Measurements from ENCODE around the gene DRC7. TPM values are rescaled to one million over a fixed set of nuclear protein-coding genes. Genes with fewer than 3 reads are reported as not detected.

DRC7 gene
- polyA plus RNA-seq, 1 of the 3 experiments (the other 2 are of a cell fraction) = 0.58 TPM

DNA sequence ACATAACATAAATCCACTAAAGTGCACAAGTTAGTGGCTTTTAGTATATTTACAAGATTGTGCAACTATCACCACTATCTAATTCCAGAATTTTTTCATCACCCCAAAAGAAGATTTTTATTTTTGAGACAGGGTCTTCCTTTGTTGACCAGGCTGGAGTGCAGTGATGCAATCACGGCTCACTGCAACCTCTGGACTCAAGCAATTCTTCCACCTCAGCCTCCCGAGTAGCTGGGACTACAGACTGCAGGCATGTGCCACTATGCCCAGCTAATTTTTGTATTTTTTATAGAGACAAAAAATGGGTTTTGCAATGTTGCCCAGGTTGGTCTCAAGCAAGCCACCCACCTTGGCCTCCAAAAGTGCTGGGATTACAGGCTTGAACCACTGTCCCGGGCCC lies 15.1 kb downstream of the DRC7 start:
- H3K27ac ChIP-seq (ENCODE audit: low read depth in 2 of 2, low read length in 1 of 2) = no peak overlapping the region
- H3K79me2 ChIP-seq (ENCODE audit: insufficient read depth) = no peaks in the 10 kb centered on the region
- H3K9me3 ChIP-seq = no peaks in the 10 kb centered on the region
- H3K4me1 ChIP-seq (ENCODE audit: control insufficient read depth in 1 of 2, insufficient read depth in 2 of 2, low read depth in 1 of 2, low read length in 1 of 2) = no peaks in the 10 kb centered on the region; a peak in 1 of 4 replicates
- DNase-seq = no peak
- H3K27me3 ChIP-seq (ENCODE audit: insufficient read depth) = peaks cover 5% of the 10 kb centered on the region; the same call in 1 of the 2 replicates
- ChIA-PET CTCF (interaction anchor here (0.8 kb wide), 1 partner anchor 27 kb away, joined by 3 read pairs; no protein-coding TSS in a partner anchor), POLR2A (no interaction called here)
- no peaks in the 10 kb centered on the region for H4K20me1 ChIP-seq (ENCODE audit: insufficient read depth)
- H3F3A ChIP-seq (replicated peaks; ENCODE audit: insufficient read depth) = no peaks in the 10 kb centered on the region
- no peaks in the 10 kb centered on the region for H3K9me2 ChIP-seq
- no peak overlapping the region for H2AFZ ChIP-seq (ENCODE audit: low read depth)
- no peak overlapping the region for H3K9ac ChIP-seq
- TF ChIP-seq SMC3 (IDR thresholded peaks at IDR 0.05; ENCODE audit: low read depth, low read length) (no peak), TEAD4 (IDR thresholded peaks at IDR 0.05; ENCODE audit: borderline replicate concordance, insufficient read depth) (no peak), FOXM1 (IDR thresholded peaks at IDR 0.05; ENCODE audit: low read depth) (no peak), GATA2 (CRISPR knock-in tag; IDR thresholded peaks at IDR 0.05) (no peak), TAF1 (IDR thresholded peaks at IDR 0.05; ENCODE audit: borderline replicate concordance, low read depth, low read length) (no peak), YY1 (IDR thresholded peaks at IDR 0.05; ENCODE audit: low read depth) (no peak), ELF1 (IDR thresholded peaks at IDR 0.05) (no peak), REST (IDR thresholded peaks at IDR 0.05; ENCODE audit: low read depth, low read length) (no peak), RXRA (IDR thresholded peaks at IDR 0.05; ENCODE audit: borderline replicate concordance, low read depth) (no peak), GABPA (IDR thresholded peaks at IDR 0.05; ENCODE audit: low read depth) (no peak), RCOR1 (IDR thresholded peaks at IDR 0.05; ENCODE audit: low read length) (no peak), FOSL2 (IDR thresholded peaks at IDR 0.05; ENCODE audit: borderline replicate concordance, low read depth) (no peak)
- H3K36me3 ChIP-seq (replicated peaks in 1 of 2; ENCODE audit: control insufficient read depth in 1 of 2, insufficient read depth in 2 of 2, low read length in 1 of 2) = no peaks in the 10 kb centered on the region
- no peak overlapping the region for H3K4me3 ChIP-seq (ENCODE audit: low read depth in 2 of 2, low read length in 1 of 2)
- 73% methylated on average over 3 of the region's 3 CpGs for WGBS (ENCODE audit: low lambda C conversion rate)
- no peak overlapping the region for H3K4me2 ChIP-seq

- Histone ChIP-seq H3K9me2 (no peaks in the 10 kb centered on the region), H3K9ac (no peak overlapping the region), H3K79me2 (ENCODE audit: insufficient read depth) (no peaks in the 10 kb centered on the region), H2AFZ (ENCODE audit: low read depth) (no peak overlapping the region), H3K4me2 (no peak overlapping the region), H3K4me3 (ENCODE audit: low read depth in 2 of 2, low read length in 1 of 2) (no peak overlapping the region), H3F3A (replicated peaks; ENCODE audit: insufficient read depth) (no peaks in the 10 kb centered on the region), H3K27ac (ENCODE audit: low read depth in 2 of 2, low read length in 1 of 2) (no peak overlapping the region), H3K9me3 (no peaks in the 10 kb centered on the region), H4K20me1 (ENCODE audit: insufficient read depth) (no peaks in the 10 kb centered on the region), H3K27me3 (ENCODE audit: insufficient read depth) (peaks cover 17% of the 10 kb centered on the region), H3K36me3 (replicated peaks in 1 of 2; ENCODE audit: control insufficient read depth in 1 of 2, insufficient read depth in 2 of 2, low read length in 1 of 2) (no peaks in the 10 kb centered on the region), H3K4me1 (ENCODE audit: control insufficient read depth in 1 of 2, insufficient read depth in 2 of 2, low read depth in 1 of 2, low read length in 1 of 2) (no peaks in the 10 kb centered on the region; a peak in 1 of 4 replicates)
- DNase-seq = no peak
- WGBS (ENCODE audit: low lambda C conversion rate) = 66% methylated on average over 5 of the region's 5 CpGs
- CTCF ChIA-PET = interaction anchor here (1.0 to 2.3 kb wide), 3 partner anchors 8 to 135 kb away, joined by 3 to 10 read pairs (median 4); partner anchors contain the start of gene KATNB1
- POLR2A ChIA-PET = no interaction called here
- TF ChIP-seq MXI1 (IDR thresholded peaks at IDR 0.05; ENCODE audit: low read depth, low read length) = no peak
- TF ChIP-seq NFIC (IDR thresholded peaks at IDR 0.05; ENCODE audit: borderline replicate concordance) = no peak
- no peak for TF ChIP-seq TAF1 (IDR thresholded peaks at IDR 0.05; ENCODE audit: borderline replicate concordance, low read depth, low read length)
- no peak for TF ChIP-seq RFX5 (IDR thresholded peaks at IDR 0.05; ENCODE audit: low read length)
- TF ChIP-seq REST (IDR thresholded peaks at IDR 0.05; ENCODE audit: low read depth, low read length) = no peak
- no peak for TF ChIP-seq MEF2A (IDR thresholded peaks at IDR 0.05; ENCODE audit: borderline replicate concordance, low read depth)
- TF ChIP-seq, protein P1, sequence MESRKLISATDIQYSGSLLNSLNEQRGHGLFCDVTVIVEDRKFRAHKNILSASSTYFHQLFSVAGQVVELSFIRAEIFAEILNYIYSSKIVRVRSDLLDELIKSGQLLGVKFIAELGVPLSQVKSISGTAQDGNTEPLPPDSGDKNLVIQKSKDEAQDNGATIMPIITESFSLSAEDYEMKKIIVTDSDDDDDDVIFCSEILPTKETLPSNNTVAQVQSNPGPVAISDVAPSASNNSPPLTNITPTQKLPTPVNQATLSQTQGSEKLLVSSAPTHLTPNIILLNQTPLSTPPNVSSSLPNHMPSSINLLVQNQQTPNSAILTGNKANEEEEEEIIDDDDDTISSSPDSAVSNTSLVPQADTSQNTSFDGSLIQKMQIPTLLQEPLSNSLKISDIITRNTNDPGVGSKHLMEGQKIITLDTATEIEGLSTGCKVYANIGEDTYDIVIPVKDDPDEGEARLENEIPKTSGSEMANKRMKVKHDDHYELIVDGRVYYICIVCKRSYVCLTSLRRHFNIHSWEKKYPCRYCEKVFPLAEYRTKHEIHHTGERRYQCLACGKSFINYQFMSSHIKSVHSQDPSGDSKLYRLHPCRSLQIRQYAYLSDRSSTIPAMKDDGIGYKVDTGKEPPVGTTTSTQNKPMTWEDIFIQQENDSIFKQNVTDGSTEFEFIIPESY (IDR thresholded peaks at IDR 0.05; ENCODE audit: borderline replicate concordance, low read depth) = no peak
- TF ChIP-seq FOXJ3 (CRISPR knock-in tag; IDR thresholded peaks at IDR 0.05) = no peak
- TF ChIP-seq RXRA (IDR thresholded peaks at IDR 0.05; ENCODE audit: borderline replicate concordance, low read depth) = no peak
Measured at GRCh38 chr16:57711346-57711745, 16.7 kb downstream of the DRC7 start.
